CD14-positive monocyte (primary cell): ENCODE measurements around the gene ZNF582. TPM values are rescaled to one million over a fixed set of nuclear protein-coding genes. Genes with fewer than 3 reads are reported as not detected.

Experiments used
- DNase-seq, 3 donors: peaks; one replicate each; pipeline ENCODE4 v3.0.0-alpha.2; 2011 to 2022
- H2AFZ ChIP-seq: 2 replicates; pipeline ENCODE4 v1.6.0; 2012; ENCODE audit warnings: mild to moderate bottlenecking, low read depth, low read length, inconsistent platforms; ENCODE audit not compliant: insufficient read depth, poor library complexity, severe bottlenecking
- H3K27ac ChIP-seq, 2 donors: 1 replicate in 1 of 2; 2 replicates in 1 of 2; pipeline ENCODE4 v1.5.1; 2012 to 2013; ENCODE audit warnings: low read length in 2 of 2, control low read depth in 1 of 2, inconsistent platforms in 1 of 2, low read depth in 1 of 2, mild to moderate bottlenecking in 1 of 2
- H3K27me3 ChIP-seq, 2 donors: one replicate each; pipeline versions ENCODE4 v1.6.0 to v1.6.1; 2011 to 2013; ENCODE audit warnings: low read length in 2 of 2; ENCODE audit not compliant: control insufficient read depth in 2 of 2, insufficient read depth in 2 of 2
- H3K36me3 ChIP-seq, 2 donors: replicated peaks in 1 of 2; 1 replicate in 1 of 2; 2 replicates in 1 of 2; pipeline versions ENCODE4 v1.5.1 to v1.6.1; 2012 to 2013; ENCODE audit warnings: low read length in 2 of 2, control low read depth in 1 of 2, inconsistent platforms in 1 of 2, mild to moderate bottlenecking in 1 of 2; ENCODE audit not compliant: insufficient read depth in 2 of 2, control insufficient read depth in 1 of 2
- H3K4me1 ChIP-seq, 2 donors: 1 replicate in 1 of 2; 2 replicates in 1 of 2; pipeline versions ENCODE4 v1.5.1 to v1.6.1; 2012 to 2013; ENCODE audit warnings: low read length in 2 of 2, control low read depth in 1 of 2, inconsistent platforms in 1 of 2, mild to moderate bottlenecking in 1 of 2, moderate library complexity in 1 of 2; ENCODE audit not compliant: insufficient read depth in 2 of 2, control insufficient read depth in 1 of 2
- H3K4me2 ChIP-seq: replicated peaks from 2 replicates; pipeline ENCODE3; 2012; ENCODE audit warnings: low read length, moderate library complexity, mild to moderate bottlenecking; ENCODE audit not compliant: poor library complexity, severe bottlenecking; ENCODE audit errors: extremely low read depth
- H3K4me3 ChIP-seq, 3 experiments: fragments of 200-600 bp in 1 of 3; sonication (generic) in 1 of 3; replicated peaks in 1 of 3; 1 replicate in 2 of 3; 2 replicates in 1 of 3; pipeline ENCODE4 v1.5.1; 2011 to 2013; ENCODE audit warnings: low read length in 3 of 3, mild to moderate bottlenecking in 3 of 3, control low read depth in 2 of 3, low read depth in 2 of 3, inconsistent platforms in 1 of 3, moderate library complexity in 1 of 3
- H3K79me2 ChIP-seq: 2 replicates; pipeline ENCODE4 v1.6.0; 2012; ENCODE audit warnings: mild to moderate bottlenecking, control low read depth, inconsistent platforms, low read length, moderate library complexity; ENCODE audit not compliant: insufficient read depth
- H3K9ac ChIP-seq: 2 replicates; pipeline ENCODE4 v1.6.0; 2017; ENCODE audit warnings: low read length, mild to moderate bottlenecking; ENCODE audit not compliant: insufficient read depth, poor library complexity, severe bottlenecking
- H3K9me3 ChIP-seq, 2 donors: replicated peaks in 1 of 2; 1 replicate in 1 of 2; 2 replicates in 1 of 2; pipeline versions ENCODE4 v1.5.1 to v1.6.1; 2012 to 2013; ENCODE audit warnings: low read length in 2 of 2, control low read depth in 1 of 2; ENCODE audit not compliant: control insufficient read depth in 1 of 2, insufficient read depth in 1 of 2
- H4K20me1 ChIP-seq: 2 replicates; pipeline ENCODE4 v1.6.0; 2012; ENCODE audit warnings: mild to moderate bottlenecking, low read length, control low read depth, moderate library complexity; ENCODE audit not compliant: insufficient read depth
- H3K27ac Mint-ChIP-seq, 7 donors: one replicate each; pipeline ENCODE4 v1.8.0; 2020; ENCODE audit warnings: mild to moderate bottlenecking in 7 of 7, mixed read lengths in 7 of 7, moderate library complexity in 6 of 7, inconsistent platforms in 2 of 7
- H3K27me3 Mint-ChIP-seq, 3 donors: one replicate each; pipeline ENCODE4 v1.8.0; 2021 to 2022; ENCODE audit warnings: low read depth in 3 of 3, mild to moderate bottlenecking in 3 of 3, mixed read lengths in 3 of 3, moderate library complexity in 3 of 3, inconsistent platforms in 1 of 3
- H3K36me3 Mint-ChIP-seq, 2 donors: one replicate each; pipeline ENCODE4 v1.8.0; 2020; ENCODE audit warnings: mixed read lengths in 2 of 2, inconsistent platforms in 1 of 2, mild to moderate bottlenecking in 1 of 2
- H3K4me1 Mint-ChIP-seq: one replicate; pipeline ENCODE4 v1.8.0; 2020; ENCODE audit warnings: mild to moderate bottlenecking, mixed read lengths
- H3K4me3 Mint-ChIP-seq, 2 donors: one replicate each; pipeline ENCODE4 v1.8.0; 2020; ENCODE audit warnings: mild to moderate bottlenecking in 2 of 2, mixed read lengths in 2 of 2, moderate library complexity in 1 of 2
- H3K9me3 Mint-ChIP-seq, 7 donors: one replicate each; pipeline ENCODE4 v1.8.0; 2020 to 2022; ENCODE audit warnings: mixed read lengths in 7 of 7, mild to moderate bottlenecking in 6 of 7, moderate library complexity in 6 of 7, inconsistent platforms in 2 of 7
- CTCF ChIP-seq: fragments of 200-600 bp; IDR thresholded peaks from one replicate; pipeline ENCODE4 v1.8.0; 2022; ENCODE audit warnings: antibody characterized with exemption, mild to moderate bottlenecking
- WGBS: methylation state at CpG from one replicate; pipeline ENCODE4 v1.1.5; 2013; ENCODE audit warnings: missing lambda C conversion rate; ENCODE audit not compliant: insufficient coverage; 5-methylcytosine and 5-hydroxymethylcytosine counted together
- intact Hi-C, 2 donors: fragments of 100-400 bp; cut with micrococcal nuclease; formaldehyde crosslinking; loops; one replicate each; pipeline versions ENCODE4 v1.15.0 to v1.15.1; 2023
- polyA plus RNA-seq, 3 donors: library from polyadenylated mRNA; depleted of rRNA in 1 of 3; unstranded in 2 of 3; stranded (reverse) in 1 of 3; fragments of 300-500 nt in 2 of 3; fragments of >200 nt in 1 of 3; fragmentation: Illumina TruSeq in 2 of 3; gene quantifications; 1 replicate in 2 of 3; 2 replicates in 1 of 3; pipeline ENCODE4 v1.2.3, GENCODE V29; 2012 to 2021

ZNF582 gene
- polyA plus RNA-seq, 3 donors, result 1.4 to 4.9 (median 1.6) TPM

- no peak for TF ChIP-seq CTCF
- whole genome bisulfite sequencing, result 7% methylated on average over 64 of the region's 65 CpGs
These were observed 25.3 kb downstream of the ZNF582 start for GRCh38 chr19:56367829-56368711.

DNA sequence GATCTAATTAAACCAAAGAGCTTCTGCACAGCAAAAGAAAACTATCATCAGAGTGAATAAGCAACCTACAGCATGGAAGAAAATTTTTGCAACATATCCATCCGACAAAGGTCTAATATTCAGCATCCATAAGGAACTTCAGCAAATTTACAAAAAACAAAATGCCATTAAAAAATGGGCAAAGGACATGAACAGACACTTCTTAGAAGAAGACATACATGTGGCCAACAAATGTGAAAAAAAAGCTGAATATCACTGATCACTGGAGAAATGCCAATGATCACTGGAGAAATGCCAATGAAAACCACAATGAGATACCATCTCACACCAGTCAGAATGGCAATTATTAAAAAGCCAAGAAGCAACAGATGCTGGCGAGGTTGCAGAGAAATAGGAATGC lies 32.5 kb downstream of the ZNF582 start:
- no peak for TF ChIP-seq CTCF
- Histone ChIP-seq H3K27ac (no peak overlapping the region), H3K4me3 (no peak overlapping the region), H3K79me2 (no peaks in the 10 kb centered on the region), H3K9ac (no peak overlapping the region), H3K9me3 (peaks cover 20 to 50% of the 10 kb centered on the region in 2 donors), H4K20me1 (no peaks in the 10 kb centered on the region), H2AFZ (no peak overlapping the region), H3K36me3 (no peaks in the 10 kb centered on the region), H3K4me2 (no peak overlapping the region), H3K27me3 (no peaks in the 10 kb centered on the region), H3K4me1 (no peaks in the 10 kb centered on the region)
- DNase-seq, result no peak
- H3K27ac Mint-ChIP-seq, result no peak overlapping the region
- H3K36me3 Mint-ChIP-seq, result no peaks in the 10 kb centered on the region
- H3K27me3 Mint-ChIP-seq, result no peaks in the 10 kb centered on the region
- no peaks in the 10 kb centered on the region for H3K4me1 Mint-ChIP-seq
- WGBS, result no CpG with 5 or more reads among the region's 2 CpGs
- intact Hi-C loops, result no loop called here
- no peak overlapping the region for H3K4me3 Mint-ChIP-seq
- H3K9me3 Mint-ChIP-seq, result peaks cover 30 to 59% (median 53%) of the 10 kb centered on the region in 7 donors

More at GRCh38 chr19:56367829-56368711, 25.3 kb downstream of the ZNF582 start:
- H3K9ac ChIP-seq, result peak overlapping the region; percentile 69
- H3K9me3 ChIP-seq, result peaks cover 31 to 63% of the 10 kb centered on the region in 2 donors
- H3K4me3 ChIP-seq, result peak overlapping the region; percentile 43 to 87 (median 63)
- peak overlapping the region; percentile 93 for H3K4me2 ChIP-seq
- peaks cover 17% of the 10 kb centered on the region for H3K4me1 Mint-ChIP-seq
- H3K4me3 Mint-ChIP-seq, result peak overlapping the region; percentile 93 to 97
- H3K27me3 ChIP-seq, result no peaks in the 10 kb centered on the region
- H2AFZ ChIP-seq, result peak overlapping the region; percentile 93
- peak; percentile 77 to 85 (median 77) for DNase-seq
- no peaks in the 10 kb centered on the region for H4K20me1 ChIP-seq
- peaks cover 0 to 5% (median 3%) of the 10 kb centered on the region in 3 donors for H3K27me3 Mint-ChIP-seq
- H3K36me3 ChIP-seq, result peaks cover 0 to 32% of the 10 kb centered on the region in 2 donors
- peaks cover 17 to 23% of the 10 kb centered on the region in 2 donors for H3K36me3 Mint-ChIP-seq
- intact Hi-C loops, result no loop called here
- peak overlapping the region; percentile 56 to 74 for H3K27ac ChIP-seq
- H3K4me1 ChIP-seq, result peaks cover 10 to 19% of the 10 kb centered on the region in 2 donors
- H3K79me2 ChIP-seq, result no peaks in the 10 kb centered on the region
- H3K27ac Mint-ChIP-seq, result peak overlapping the region; percentile 37 to 88 (median 76)
- peaks cover 35 to 58% (median 44%) of the 10 kb centered on the region in 7 donors for H3K9me3 Mint-ChIP-seq
